ENCODE measurements around the gene SURF2. TPM values are rescaled to one million over a fixed set of nuclear protein-coding genes. Genes with fewer than 3 reads are reported as not detected.
A peak's percentile ranks its signal among the peaks of the same experiment; 100 is the strongest.
"Not testable (repeated sequence)": the region's sequence is repeated elsewhere in the genome, so short reads cannot be mapped to it uniquely, and the experiment has no call there.

Gene SURF2
- total and polyA plus RNA-seq, 4 donors, result 11.7 to 50.1 (median 27.2) TPM

GRCh38 chr9:133333566-133333965, 22.8 kb upstream of the SURF2 start:
- no peaks in the 10 kb centered on the region for H3K9me3 ChIP-seq (ENCODE audit: control insufficient read depth in 4 of 4, insufficient read depth in 3 of 4, low read length in 3 of 4)
- H3K9ac ChIP-seq (ENCODE audit: insufficient read depth in 1 of 2, low read length in 2 of 2), result no peak overlapping the region
- no peaks in the 10 kb centered on the region for H3K27me3 ChIP-seq (ENCODE audit: control insufficient read depth in 3 of 3, insufficient read depth in 3 of 3, low read length in 2 of 3)
- DNase-seq, result no peak
- no peak for TF ChIP-seq CTCF (IDR thresholded peaks at IDR 0.05; ENCODE audit: control extremely low read depth, extremely low read depth)
- no peak for ATAC-seq (ENCODE audit: insufficient read depth, low FRiP score)
- H3K36me3 ChIP-seq (ENCODE audit: control insufficient read depth in 4 of 4, insufficient read depth in 4 of 4, low read length in 4 of 4), result peaks cover 14 to 38% (median 24%) of the 10 kb centered on the region in 4 donors
- H3K4me1 ChIP-seq (ENCODE audit: control insufficient read depth in 5 of 5, insufficient read depth in 5 of 5, low read length in 5 of 5), result peaks cover 0 to 14% (median 3%) of the 10 kb centered on the region in 5 donors
- WGBS, 2 donors, result 93 to 97% methylated on average over 10 of the region's 10 CpGs
- H3K27ac ChIP-seq (ENCODE audit: low read depth in 1 of 2, low read length in 1 of 2), result no peak overlapping the region
- H3K4me3 ChIP-seq, result no peak overlapping the region

GRCh38 chr9:133334161-133334560, 22.2 kb upstream of the SURF2 start:
- Histone ChIP-seq H3K4me1 (ENCODE audit: control insufficient read depth in 5 of 5, insufficient read depth in 5 of 5, low read length in 5 of 5) (peaks cover 0 to 14% (median 3%) of the 10 kb centered on the region in 5 donors), H3K36me3 (ENCODE audit: control insufficient read depth in 4 of 4, insufficient read depth in 4 of 4, low read length in 4 of 4) (peaks cover 18 to 40% (median 24%) of the 10 kb centered on the region in 4 donors), H3K27me3 (ENCODE audit: control insufficient read depth in 3 of 3, insufficient read depth in 3 of 3, low read length in 2 of 3) (no peaks in the 10 kb centered on the region), H3K9ac (ENCODE audit: insufficient read depth in 1 of 2, low read length in 2 of 2) (no peak overlapping the region), H3K27ac (ENCODE audit: low read depth in 1 of 2, low read length in 1 of 2) (no peak overlapping the region), H3K9me3 (ENCODE audit: control insufficient read depth in 4 of 4, insufficient read depth in 3 of 4, low read length in 3 of 4) (no peaks in the 10 kb centered on the region), H3K4me3 (no peak overlapping the region)
- ATAC-seq (ENCODE audit: insufficient read depth, low FRiP score), result no peak
- no peak for TF ChIP-seq CTCF (IDR thresholded peaks at IDR 0.05; ENCODE audit: control extremely low read depth, extremely low read depth)
- 93% methylated on average over 6 of the region's 6 CpGs for WGBS, 2 donors
- no peak for DNase-seq

- H3K27me3 ChIP-seq (ENCODE audit: control insufficient read depth in 3 of 3, insufficient read depth in 3 of 3, low read length in 2 of 3); H3K4me3 ChIP-seq; DNase-seq; ATAC-seq (ENCODE audit: insufficient read depth, low FRiP score); H3K9me3 ChIP-seq (ENCODE audit: control insufficient read depth in 4 of 4, insufficient read depth in 3 of 4, low read length in 3 of 4); H3K27ac ChIP-seq (ENCODE audit: low read depth in 1 of 2, low read length in 1 of 2): not testable (repeated sequence)
- Histone ChIP-seq H3K4me1 (ENCODE audit: control insufficient read depth in 5 of 5, insufficient read depth in 5 of 5, low read length in 5 of 5) (peaks cover 0 to 14% (median 3%) of the 10 kb centered on the region in 5 donors), H3K36me3 (ENCODE audit: control insufficient read depth in 4 of 4, insufficient read depth in 4 of 4, low read length in 4 of 4) (peaks cover 22 to 44% (median 24%) of the 10 kb centered on the region in 4 donors), H3K9ac (ENCODE audit: insufficient read depth in 1 of 2, low read length in 2 of 2) (peak overlapping the region in 1 of 2 donors; percentile 78)
- WGBS, 2 donors, result 68 to 70% methylated on average over 11 of the region's 11 CpGs
Observed at GRCh38 chr9:133334888-133335287, 21.5 kb upstream of the SURF2 start.

- Histone ChIP-seq H3K9me3 (ENCODE audit: control insufficient read depth in 4 of 4, insufficient read depth in 3 of 4, low read length in 3 of 4) (no peaks in the 10 kb centered on the region), H3K36me3 (ENCODE audit: control insufficient read depth in 4 of 4, insufficient read depth in 4 of 4, low read length in 4 of 4) (peaks cover 22 to 44% (median 25%) of the 10 kb centered on the region in 4 donors), H3K9ac (ENCODE audit: insufficient read depth in 1 of 2, low read length in 2 of 2) (peak within 1 kb of the TSS; percentile 43 to 78), H3K27ac (ENCODE audit: low read depth in 1 of 2, low read length in 1 of 2) (peak within 1 kb of the TSS; percentile 64 to 83), H3K4me3 (peak within 1 kb of the TSS; percentile 92), H3K4me1 (ENCODE audit: control insufficient read depth in 5 of 5, insufficient read depth in 5 of 5, low read length in 5 of 5) (peaks cover 0 to 14% (median 3%) of the 10 kb centered on the region in 5 donors), H3K27me3 (ENCODE audit: control insufficient read depth in 3 of 3, insufficient read depth in 3 of 3, low read length in 2 of 3) (no peaks in the 10 kb centered on the region)
- DNase-seq (peak; percentile 86 to 92 (median 89)), ATAC-seq (ENCODE audit: insufficient read depth, low FRiP score) (peak; percentile 98)
- peak; percentile 11 for TF ChIP-seq CTCF (IDR thresholded peaks at IDR 0.05; ENCODE audit: control extremely low read depth, extremely low read depth)
- WGBS, 2 donors, result 5 to 8% methylated on average over 69 to 70 of the region's 70 CpGs
Observed at GRCh38 chr9:133335924-133336811, 20.2 kb upstream of the SURF2 start, which contains the start of gene SURF6. Gene SURF6, minus strand, starts transcription at chr9:133336188. Its CDS starts 56 bp downstream, at chr9:133336132.

All from lung (tissue), 12 donors.